ENCODE data around the gene NTHL1. TPM values are rescaled to one million over a fixed set of nuclear protein-coding genes. Genes with fewer than 3 reads are reported as not detected.

The NTHL1 gene
- total RNA-seq, 1 experiment from 2014 or later, result 93.3 TPM

- ChIA-PET CTCF (interaction anchor here (0.5 to 5.8 kb wide), 28 partner anchors 11 to 308 kb away, joined by 3 to 73 read pairs (median 5); partner anchors contain the start of genes ECI1, NHERF2, NOXO1 and NPW), POLR2A (interaction anchor here (0.6 to 1.9 kb wide), 9 partner anchors 22 to 126 kb away, joined by 3 to 6 read pairs (median 4); partner anchors contain the start of genes NTHL1, RPS2, TRAF7 and TSC2)
- peak overlapping the region; percentile 55 for H3K4me3 Mint-ChIP-seq
- no peaks in the 10 kb centered on the region for H3K4me1 Mint-ChIP-seq
- no peaks in the 10 kb centered on the region for H3K27me3 Mint-ChIP-seq (ENCODE audit: low read depth)
- ATAC-seq (peak; percentile 84), DNase-seq (ENCODE audit: low spot score) (peak; percentile 95)
- no peak overlapping the region for H3K27ac Mint-ChIP-seq
- no peaks in the 10 kb centered on the region for H3K9me3 Mint-ChIP-seq
- H3K36me3 Mint-ChIP-seq, result peaks cover 6% of the 10 kb centered on the region; the same call in 1 of the 2 replicates
- no peak for TF ChIP-seq ZNF532 (CRISPR knock-in tag; IDR thresholded peaks at IDR 0.05; ENCODE audit: borderline replicate concordance)
- TF ChIP-seq RELA (CRISPR knock-in tag; IDR thresholded peaks at IDR 0.05; ENCODE audit: borderline replicate concordance), result no peak
- TF ChIP-seq MLX (CRISPR knock-in tag; IDR thresholded peaks at IDR 0.05), result no peak
- no peak for TF ChIP-seq SMAD3 (CRISPR knock-in tag; IDR thresholded peaks at IDR 0.05; ENCODE audit: borderline replicate concordance)
- no peak for TF ChIP-seq ZNF232 (CRISPR knock-in tag; IDR thresholded peaks at IDR 0.05)
- 0 out of 2 replicates have a peak, but pooled peaks have one; percentile 41 for TF ChIP-seq ERG (CRISPR knock-in tag; IDR thresholded peaks at IDR 0.05)
- no peak for TF ChIP-seq GTF2I (CRISPR knock-in tag; conservative IDR thresholded peaks at IDR 0.05)
- TF ChIP-seq ZNF121 (CRISPR knock-in tag; IDR thresholded peaks at IDR 0.05), result no peak
- no peak for TF ChIP-seq CREB1 (CRISPR knock-in tag; IDR thresholded peaks at IDR 0.05)
- no peak for TF ChIP-seq OVOL2 (CRISPR knock-in tag; IDR thresholded peaks at IDR 0.05; ENCODE audit: borderline replicate concordance)
- TF ChIP-seq NFATC4 (CRISPR knock-in tag; IDR thresholded peaks at IDR 0.05), result no peak
- no peak; the same call in 1 of the 2 replicates for TF ChIP-seq MAX (CRISPR knock-in tag; IDR thresholded peaks at IDR 0.05)
- no peak for TF ChIP-seq PRDM15 (CRISPR knock-in tag; IDR thresholded peaks at IDR 0.05)
- TF ChIP-seq NR2C2 (CRISPR knock-in tag; IDR thresholded peaks at IDR 0.05), result no peak
- no peak for TF ChIP-seq ZNF423 (CRISPR knock-in tag; IDR thresholded peaks at IDR 0.05)
- TF ChIP-seq NFE2L1 (CRISPR knock-in tag; IDR thresholded peaks at IDR 0.05), result 0 out of 2 replicates have a peak, but pooled peaks have one; percentile 30
- no peak for TF ChIP-seq USF2 (CRISPR knock-in tag; IDR thresholded peaks at IDR 0.05)
- TF ChIP-seq ZNF138 (CRISPR knock-in tag; conservative IDR thresholded peaks at IDR 0.05), result no peak; the same call in 1 of the 2 replicates
- no peak for TF ChIP-seq ESRRA (CRISPR knock-in tag; IDR thresholded peaks at IDR 0.05; ENCODE audit: borderline replicate concordance)
- TF ChIP-seq CREM (CRISPR knock-in tag; IDR thresholded peaks at IDR 0.05), result no peak
- TF ChIP-seq HMGA2 (CRISPR knock-in tag; IDR thresholded peaks at IDR 0.05), result no peak
- TF ChIP-seq EMX1 (CRISPR knock-in tag; IDR thresholded peaks at IDR 0.05), result no peak
- TF ChIP-seq ATF6 (CRISPR knock-in tag; IDR thresholded peaks at IDR 0.05), result no peak
Measured at GRCh38 chr16:2090777-2091546, 43.3 kb upstream of the NTHL1 start.
